ENCODE measurements around the gene ITIH4.

The ITIH4 gene

DNA sequence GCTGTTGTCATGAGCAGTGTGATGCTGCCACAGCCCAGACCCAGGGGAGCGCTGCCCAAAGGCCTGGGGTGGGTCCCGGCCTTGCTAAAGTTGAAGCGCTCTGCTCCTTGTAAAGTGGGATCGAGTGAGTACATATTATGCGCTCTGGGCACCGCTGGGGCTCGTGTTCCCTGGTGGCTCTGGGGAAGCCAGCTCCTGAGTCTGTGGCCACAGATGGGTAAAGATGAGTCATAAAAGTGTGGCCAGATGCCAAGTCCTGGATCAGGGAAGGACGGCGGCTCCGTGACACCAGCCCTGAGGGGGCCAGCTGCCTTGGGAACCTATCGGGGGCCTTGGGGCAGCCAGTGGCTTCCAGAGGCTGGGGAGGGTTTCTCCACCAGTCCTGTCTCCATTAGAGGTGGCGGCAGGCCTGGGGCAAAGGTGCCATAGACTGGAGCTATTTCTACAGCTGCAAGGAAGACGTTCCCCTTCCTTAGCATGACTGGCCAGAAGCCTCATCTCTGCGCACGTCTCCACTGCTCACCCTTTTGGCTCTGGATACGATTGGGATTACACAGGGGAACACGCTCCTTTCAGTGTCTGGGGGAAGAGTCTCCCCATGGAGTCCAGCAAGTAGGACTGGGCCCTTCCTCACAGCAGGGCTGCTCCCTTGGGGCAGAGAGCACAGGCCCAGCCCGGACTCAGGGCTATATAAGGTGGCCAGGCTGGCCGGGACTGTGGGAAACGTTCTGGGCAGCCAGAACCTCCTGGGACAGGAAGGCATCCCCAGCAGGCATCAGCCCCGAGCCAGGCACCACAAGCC lies 1.2 kb upstream of the ITIH4 start:
- DNase-seq (ENCODE audit: low read depth in 3 of 3), result no peak

DNA sequence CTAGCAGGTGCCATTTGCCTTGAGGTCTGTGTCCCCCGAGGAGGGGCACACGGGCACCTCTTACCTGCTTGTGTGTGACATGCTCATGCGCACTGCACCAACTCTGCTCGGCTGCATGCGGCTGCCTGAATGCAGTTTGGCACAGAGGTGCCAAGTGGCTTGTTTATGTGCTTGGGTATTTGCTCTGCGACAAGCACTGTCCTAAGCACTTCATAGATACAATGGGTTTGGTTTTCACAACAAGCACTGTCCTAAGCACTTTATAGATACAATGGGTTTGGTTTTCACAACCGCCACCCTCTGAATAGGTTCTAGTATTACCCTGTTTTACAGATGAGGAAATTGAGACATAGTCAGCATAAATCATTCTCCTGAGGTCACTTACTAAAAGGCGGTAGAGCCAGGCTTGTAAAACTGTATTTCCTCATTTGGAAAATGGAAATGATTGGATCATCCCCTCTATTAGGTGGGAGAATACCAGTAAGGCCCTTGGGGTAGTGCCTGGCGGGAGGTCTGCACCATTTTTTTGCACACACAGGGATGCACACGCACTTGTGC lies 487 bp downstream of the ITIH4 start:
- no peak for DNase-seq (ENCODE audit: low read depth in 3 of 3)

DNA sequence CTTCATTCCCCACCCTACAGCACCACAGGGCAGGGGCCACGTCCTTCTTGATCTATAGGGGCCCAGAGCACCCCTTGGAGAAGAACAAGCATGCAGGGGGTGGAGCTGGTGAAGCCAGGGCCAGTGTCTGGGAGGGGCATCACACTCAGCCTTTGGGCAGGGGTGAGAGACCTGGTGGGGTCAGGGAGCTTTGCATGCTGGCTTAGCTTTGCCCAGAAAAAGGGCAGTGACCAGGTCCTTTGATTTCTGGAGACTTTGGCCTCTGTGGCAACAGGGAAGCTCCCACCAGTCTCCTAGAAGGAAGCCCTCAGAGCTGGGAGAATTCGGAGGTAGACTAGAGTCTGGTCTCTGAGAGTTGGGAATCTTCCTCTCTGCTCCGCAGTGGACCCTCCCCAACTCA lies 990 bp downstream of the ITIH4 start:
- DNase-seq (ENCODE audit: low read depth in 3 of 3), result no peak

DNA sequence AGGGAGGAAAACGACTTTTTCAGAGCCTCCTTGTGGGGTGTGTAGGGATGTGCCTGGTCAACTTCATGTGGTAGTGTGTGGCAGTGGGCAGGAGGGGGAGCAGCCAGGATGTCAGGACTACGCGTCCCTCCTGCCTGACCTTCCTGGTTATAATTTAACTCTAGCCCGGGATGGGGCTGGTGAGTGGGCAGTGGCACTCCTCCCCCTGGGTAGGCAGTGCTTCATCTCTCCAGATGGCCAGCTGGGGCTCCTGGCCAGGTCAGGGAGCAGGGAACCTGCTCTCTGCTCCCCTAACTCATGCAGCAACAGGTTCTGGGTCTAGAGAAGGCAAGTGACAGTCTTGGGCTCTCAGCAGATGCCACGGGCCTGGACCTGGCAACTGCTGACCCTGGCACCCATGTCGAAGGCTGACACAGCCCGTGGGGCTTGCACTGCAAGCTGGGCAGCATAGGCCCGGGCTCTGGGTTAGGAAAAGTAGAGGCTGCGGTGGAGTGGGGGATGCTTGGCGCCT lies 2.6 kb downstream of the ITIH4 start:
- DNase-seq (ENCODE audit: low read depth in 3 of 3), result no peak

DNA sequence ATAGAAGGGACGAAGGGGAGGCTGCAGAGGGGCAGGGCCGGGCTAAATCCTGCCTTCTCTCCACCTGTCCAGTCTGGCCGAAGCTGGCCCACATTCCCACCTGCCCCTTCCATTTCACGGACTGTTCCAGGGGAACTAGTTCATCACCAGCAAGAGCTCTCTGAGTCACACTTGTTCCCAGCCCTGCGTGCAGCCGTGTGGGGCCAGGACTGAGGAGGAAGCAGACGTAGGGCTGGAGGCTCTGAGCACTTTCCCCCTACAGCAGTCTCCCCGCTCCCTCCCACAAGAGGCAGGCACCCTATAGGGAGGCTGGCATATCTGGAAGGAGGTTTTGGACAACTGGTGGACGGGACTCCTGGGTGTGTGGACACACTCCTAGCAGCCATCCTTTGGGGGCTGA lies 3.0 kb downstream of the ITIH4 start:
- no peak for DNase-seq (ENCODE audit: low read depth in 3 of 3)

DNA sequence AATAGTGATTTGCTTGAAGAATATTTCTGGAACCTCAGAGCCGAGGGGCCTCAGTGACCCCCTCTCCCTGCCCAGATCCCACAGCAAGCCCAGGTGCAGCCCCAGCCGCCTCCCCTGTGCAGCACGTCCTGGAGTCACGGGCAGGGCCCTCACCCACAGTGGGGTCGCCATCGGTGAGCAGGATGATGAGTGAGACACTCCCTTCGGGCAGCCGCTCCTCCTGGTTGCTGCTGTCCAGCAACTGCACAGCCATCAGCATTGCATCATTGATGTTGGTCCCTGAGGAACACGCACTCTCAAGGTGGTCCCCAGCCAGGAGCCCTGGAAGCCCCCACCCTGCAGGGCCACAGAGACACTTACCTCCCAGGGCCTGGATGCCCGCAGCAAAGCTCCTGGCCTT lies 6.4 kb downstream of the ITIH4 start:
- DNase-seq (ENCODE audit: low read depth in 3 of 3), result no peak

DNA sequence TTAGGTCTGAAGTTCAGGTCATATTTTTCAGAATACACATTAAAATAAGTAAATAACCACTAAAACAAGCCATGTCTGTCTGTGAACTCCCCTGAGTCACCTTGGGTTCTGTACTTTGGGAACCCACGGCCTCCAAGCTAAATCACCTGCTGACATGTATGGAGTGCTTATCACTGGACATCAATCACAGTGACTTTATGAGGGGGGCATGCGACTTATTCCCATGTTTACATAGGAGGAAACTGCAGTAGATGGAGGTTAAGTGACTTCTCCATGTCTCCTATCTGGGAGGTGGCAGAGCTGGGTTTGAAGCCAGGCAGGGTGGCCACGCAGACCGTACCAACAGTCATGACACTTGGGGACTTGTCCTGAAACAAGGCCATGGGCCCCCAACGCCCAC lies 8.1 kb downstream of the ITIH4 start:
- DNase-seq (ENCODE audit: low read depth in 3 of 3), result no peak

DNA sequence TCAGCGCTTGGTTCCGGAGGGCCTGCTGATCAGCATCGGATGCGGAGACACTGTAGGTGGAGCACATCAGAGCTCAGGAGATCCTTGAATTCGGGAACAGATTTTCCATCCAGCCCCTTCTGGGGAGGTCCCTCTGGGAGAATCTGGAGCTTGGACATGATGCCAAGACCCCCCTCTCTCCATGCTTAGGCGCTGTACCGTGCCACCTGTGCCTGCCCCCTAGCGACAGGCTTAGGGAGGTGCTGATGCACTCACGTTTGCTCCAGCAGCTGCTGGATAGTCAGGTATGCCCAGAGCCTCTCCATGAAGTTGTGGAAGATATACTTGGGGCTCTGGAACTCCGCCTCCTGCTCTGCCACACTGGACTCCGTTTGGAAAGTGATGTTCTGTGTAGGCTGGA lies 9.7 kb downstream of the ITIH4 start:
- peak in 1 of 3 experiments; percentile 12 for DNase-seq (ENCODE audit: low read depth in 3 of 3)

DNA sequence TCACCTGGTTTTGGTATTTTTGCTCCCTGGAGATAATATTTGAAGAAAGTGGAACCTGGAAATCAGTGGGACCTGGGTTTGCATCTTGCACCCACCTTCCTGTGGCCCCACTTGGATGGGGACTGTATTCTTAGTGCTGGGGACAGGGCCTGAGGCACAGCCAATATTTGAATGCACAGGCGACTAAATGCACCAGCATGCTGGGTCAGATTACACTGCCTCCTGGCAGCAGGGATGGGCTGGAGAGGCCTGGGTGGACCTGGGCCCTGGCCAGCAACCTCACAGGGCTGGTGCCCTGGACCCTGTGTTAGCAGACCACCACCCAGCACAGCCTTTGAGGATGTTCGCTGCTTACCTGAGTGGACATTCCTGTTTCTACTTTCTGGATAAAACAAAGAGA lies 10.5 kb downstream of the ITIH4 start:
- no peak for DNase-seq (ENCODE audit: low read depth in 3 of 3)

DNA sequence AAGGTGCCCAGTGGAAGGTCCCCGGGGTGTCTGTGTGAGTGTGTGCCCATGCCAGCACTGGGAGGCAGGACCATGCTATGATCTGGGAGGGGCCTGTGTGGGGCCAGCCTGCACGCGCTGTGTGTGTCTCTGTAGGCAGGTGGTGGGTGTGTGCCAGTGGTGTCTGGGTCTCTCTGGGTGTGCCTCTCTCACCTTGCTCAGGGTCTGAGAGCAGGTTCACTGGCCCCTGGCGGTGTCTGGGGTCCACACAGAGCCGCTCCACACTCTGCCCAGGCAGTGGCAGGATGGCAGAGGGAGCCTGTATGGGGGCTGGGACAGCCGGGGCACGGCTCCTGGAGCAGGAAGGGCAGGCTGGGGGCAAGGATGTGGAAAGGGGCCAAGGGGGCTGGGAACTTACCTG lies 12.6 kb downstream of the ITIH4 start:
- no peak for DNase-seq (ENCODE audit: low read depth in 3 of 3)

DNA sequence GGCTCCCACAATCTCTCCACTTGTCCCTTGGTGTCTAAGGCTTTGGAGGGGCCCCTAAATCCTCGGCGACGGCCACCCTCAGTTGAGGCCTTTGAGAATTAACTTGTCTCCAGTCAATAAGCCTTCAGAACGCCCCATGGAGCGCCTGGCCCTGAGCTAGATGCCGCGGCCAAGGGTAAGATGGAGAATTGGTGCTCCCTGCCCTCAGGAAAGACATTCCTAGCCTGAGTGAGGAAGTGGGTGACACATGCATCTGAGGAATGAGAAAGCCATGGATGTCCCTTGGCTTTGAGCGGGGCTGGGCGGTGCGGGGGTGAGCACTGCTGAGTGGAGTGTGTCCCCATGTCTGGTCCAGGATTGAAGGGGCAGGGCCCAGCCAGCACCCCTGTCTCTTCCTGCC lies 13.3 kb downstream of the ITIH4 start:
- no peak for DNase-seq (ENCODE audit: low read depth in 3 of 3)

DNA sequence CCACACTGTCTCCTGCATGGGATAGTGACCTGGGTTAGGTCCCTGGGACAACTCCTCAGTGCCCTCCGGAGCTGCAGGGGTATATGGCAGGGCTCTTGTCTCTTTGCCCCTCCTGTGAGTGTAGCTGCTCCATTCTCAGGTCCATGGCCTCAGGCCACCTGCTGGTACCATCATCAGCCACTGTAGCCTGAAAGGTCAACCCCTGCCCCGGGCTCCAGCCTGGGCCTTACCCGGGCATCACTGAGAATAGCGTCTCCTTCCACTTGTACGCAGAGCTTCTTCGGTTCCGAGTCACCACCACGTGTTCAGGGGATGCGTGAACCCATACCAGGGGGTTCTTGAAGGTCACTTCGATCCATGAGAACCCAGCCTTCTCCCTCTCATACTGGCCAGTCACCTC lies 13.8 kb downstream of the ITIH4 start:
- DNase-seq (ENCODE audit: low read depth in 3 of 3), result no peak

DNA sequence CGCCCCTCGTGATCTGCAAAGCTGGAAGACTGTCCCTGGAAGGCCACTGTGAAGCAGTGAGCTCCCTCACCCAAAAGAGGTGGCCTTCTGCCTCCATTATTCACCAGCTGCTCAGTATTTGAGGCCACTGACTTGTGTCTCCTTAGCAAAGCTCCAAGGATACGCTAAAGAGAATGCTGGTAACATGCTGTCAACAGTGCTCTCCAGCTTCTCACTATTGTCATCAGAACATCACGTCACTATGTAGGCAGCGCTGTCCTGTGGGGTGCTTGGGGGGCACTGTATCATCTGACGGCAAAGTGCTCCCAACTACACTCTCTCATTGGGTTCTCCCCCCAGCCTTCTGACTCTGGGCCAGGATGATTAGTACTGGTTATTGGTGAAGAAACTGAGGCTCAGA lies 14.3 kb downstream of the ITIH4 start:
- DNase-seq (ENCODE audit: low read depth in 3 of 3), result no peak

DNA sequence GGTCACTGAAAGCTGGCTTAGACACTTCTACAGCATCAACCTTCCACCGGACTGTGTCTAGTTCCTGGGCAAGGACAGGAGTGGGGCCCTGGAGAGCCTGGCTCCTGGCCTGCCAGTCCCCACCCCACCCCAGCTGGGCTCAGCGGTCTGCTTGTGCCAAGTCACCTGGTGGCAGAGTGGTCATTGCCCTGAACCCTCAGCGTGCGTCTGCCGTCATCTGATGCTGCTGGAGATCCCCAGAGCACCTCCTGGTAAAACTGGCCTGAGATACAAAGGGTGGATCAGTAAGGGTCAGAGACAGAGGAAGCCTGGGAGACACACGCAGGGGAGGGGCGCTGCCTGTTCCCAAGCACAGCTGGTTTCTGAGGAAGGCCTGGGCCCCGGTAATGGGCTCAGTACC lies 16.7 kb downstream of the ITIH4 start:
- DNase-seq (ENCODE audit: low read depth in 3 of 3), result no peak

DNA sequence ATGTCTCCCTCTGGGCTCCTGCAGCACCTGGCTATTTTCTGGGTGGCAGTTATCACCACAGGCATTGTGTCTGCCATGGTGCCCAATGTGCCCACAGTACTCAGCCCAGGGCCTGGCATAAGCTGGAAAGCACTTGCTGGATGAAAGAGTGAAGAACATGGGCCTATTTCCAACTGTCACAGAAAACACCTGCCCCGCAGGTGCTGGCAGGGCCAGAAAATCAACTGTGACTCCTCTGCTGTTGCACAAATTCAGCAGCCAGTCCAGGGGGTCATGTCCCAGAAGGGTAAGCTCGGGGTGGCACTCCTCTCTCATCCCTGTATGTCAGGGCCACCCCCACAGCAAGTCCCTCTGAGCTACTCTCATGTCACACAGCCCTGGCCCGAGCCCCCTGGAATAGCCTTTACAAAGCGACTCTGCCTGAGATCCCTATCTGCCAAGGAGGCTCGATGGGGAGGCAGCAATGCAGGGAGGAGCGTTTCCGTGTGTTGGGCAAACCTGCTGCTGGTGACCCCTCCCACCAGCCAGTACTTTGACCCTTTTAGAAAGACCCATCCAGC lies 18.9 kb downstream of the ITIH4 start:
- DNase-seq (ENCODE audit: low read depth in 3 of 3), result no peak

DNA sequence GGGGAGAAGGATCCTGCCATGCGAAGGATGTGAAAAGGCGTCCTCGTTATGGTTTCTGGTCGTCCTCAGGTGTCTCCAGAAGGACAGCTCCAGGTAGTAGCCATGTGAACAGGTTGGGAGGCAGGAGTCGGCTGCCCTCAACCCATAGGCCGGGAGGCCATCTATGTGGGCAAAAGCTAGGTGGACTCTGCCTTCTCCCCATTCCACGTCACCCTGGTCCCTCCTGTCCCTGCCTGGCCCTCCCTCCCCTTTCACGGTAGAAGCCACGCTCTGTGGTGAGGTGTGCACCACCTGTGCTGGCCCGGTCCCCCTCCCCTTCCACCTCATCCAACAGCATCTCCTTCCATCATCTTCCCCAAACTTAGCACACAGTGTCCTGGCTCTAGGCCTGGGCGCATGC lies 19.5 kb downstream of the ITIH4 start:
- no peak for DNase-seq (ENCODE audit: low read depth in 3 of 3)

DNA sequence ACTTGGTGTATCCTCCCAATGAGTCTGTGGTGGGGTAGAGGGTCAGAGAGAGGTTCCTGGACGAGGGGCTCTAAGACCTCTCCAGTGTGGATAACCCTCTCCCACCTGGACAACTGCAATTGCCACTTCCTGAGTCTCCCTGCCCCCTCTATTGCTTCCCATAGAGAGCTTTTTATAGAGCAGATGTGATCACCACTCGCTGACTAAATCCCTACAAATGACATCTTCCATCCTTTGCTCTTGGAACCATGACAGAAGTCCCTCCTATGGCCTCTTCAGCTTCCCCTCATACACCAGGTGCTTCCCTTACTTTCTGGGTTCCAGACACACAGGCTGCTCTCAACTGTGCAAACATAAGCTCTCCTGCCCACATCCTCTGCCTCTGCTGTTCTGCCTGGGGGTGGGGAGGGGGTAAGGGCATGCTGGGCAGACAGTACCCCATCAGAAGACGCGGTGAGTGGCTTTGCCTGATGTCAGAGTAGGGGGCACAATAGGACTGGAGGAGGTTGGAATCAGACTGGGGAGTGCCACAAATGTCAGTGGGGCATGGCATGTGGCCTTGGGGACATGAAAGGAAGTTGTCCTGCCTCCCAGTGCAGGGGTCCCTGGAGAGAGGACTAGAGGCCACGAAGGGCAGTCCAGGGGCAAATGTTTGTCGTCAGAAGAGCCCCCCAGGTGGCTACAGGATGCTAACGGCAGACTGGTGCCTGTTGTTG lies 20.7 kb downstream of the ITIH4 start:
- DNase-seq (ENCODE audit: low read depth in 3 of 3), result no peak

DNA sequence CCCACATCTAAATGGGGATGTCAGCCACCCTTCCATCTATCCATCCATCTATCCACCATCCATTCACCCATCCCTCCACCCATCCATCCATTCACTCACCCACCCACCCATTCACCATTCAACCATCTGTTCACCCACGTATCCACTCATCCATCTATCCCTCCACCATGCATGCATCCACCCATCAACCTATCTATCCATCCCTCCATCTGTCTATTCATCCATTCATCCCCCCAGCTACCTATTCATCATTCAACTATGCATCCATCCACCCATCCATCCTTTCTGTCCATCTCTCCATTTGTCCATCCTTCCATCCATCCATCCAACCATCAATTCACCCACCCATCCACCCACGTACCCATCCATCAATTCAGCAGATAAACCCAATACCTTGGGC lies 21.3 kb downstream of the ITIH4 start:
- no peak for DNase-seq (ENCODE audit: low read depth in 3 of 3)

DNA sequence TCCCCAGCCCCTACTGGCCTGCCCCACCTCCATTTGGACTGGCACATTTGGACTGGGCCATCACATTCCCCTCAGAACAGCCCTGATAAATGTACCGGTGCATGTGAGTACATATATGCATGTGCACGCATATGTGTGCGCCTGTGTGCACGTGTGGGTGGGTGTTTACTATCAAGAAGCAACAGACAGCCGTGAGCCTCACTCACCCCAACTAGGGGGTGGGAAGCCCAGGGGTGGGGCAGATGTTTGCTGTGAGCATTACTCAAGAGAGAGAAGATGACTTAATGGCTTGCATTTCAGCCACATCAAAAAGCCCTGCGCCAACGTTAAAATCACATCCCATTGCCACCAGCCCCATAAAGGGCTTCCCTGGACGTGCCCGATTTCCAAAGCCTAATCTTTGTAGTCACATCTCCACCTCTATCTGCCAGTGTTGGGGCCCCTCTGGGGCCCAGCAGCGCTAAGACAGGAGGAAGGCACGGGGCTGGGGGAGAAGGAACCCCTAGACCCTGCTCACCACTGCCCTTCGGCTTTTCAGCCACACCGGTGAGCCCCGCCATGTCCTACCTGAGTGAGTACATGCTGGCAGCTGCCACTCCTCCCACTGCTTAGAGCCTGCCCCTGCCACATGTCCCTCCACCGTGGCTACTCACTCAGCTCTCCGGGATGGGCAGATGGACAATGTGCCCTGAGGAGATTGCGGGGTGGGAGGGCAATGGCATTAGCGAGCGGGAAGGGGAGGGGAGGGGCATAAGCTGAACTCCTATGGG lies 25.0 kb downstream of the ITIH4 start:
- DNase-seq (ENCODE audit: low read depth in 3 of 3), result no peak

DNA sequence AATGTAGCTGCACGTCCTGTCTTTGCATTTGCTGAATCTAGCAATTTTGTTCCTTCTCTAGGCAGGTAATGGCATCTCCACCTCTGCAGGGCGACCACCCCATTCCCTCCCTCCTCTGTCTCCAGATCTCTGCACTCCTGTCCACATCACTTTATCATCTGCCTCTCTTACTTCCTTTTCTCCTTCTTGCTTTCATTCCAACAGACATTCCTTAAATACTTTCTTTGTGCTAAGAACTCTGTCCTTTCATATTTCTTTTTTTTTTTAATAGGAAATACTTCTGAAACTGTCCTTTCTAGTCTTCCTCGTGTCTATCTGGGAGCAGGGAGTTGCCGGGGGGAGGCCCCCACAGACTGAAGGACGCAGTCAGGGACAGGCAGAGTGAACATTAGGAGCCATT lies 28.6 kb downstream of the ITIH4 start:
- DNase-seq (ENCODE audit: low read depth in 3 of 3), result no peak

DNA sequence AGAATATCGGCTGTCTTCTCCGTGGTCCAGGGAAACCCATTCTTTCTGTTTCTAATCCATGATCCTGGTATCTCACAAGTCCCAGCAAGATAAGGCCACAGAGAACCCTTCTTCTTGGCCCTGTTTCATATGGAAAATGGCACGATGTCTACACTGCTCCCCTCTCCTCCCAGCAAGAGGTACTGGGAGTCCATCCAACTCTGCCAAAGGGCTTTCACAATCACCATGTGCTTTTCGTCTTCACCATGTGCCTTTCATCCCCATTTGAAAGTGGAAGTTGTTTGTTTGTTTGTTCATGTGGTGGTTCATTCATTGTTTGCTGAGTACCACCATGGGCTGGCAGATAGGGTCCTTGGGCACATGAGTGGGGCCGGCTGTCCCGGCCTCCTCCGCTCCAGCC lies 30.4 kb downstream of the ITIH4 start:
- DNase-seq (ENCODE audit: low read depth in 3 of 3), result no peak

DNA sequence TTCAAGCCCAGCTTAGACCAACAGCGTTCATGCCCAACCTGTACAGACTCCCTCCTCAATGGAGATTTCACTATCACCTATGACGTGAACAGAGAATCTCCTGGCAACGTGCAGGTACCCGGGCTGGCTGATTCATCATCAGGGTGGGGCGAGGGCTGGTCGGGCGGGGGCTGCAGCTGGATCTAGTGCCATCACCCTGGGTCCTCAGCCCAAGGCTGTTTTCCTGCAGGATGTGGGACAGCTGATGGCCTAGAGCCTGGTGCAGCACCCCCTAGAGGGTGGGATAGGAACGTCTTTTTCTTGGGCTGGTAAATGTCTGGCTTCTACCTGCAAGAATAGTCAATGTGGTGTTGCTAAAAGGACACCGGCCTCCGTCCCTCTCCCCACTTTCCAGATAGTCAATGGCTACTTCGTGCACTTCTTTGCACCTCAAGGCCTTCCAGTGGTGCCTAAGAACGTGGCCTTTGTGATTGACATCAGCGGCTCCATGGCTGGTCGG lies 31.4 kb downstream of the ITIH4 start:
- DNase-seq (ENCODE audit: low read depth in 3 of 3), result peak in 1 of 3 experiments; percentile 9

All from stimulated activated CD4-positive, alpha-beta T cell treated with anti-CD3 and anti-CD28 coated beads, TNF-alpha, amount 100 ng/mL, for 24 hours (primary cell).